Stimulated activated CD4-positive, alpha-beta T cell treated with anti-CD3 and anti-CD28 coated beads, Interleukin-15, amount 100 ng/mL, for 24 hours (primary cell): Measurements from ENCODE around the gene PCDHGA2.
"Not testable (repeated sequence)": the region's sequence is repeated elsewhere in the genome, so short reads cannot be mapped to it uniquely, and the experiment has no call there.

Experiments used
- DNase-seq: peaks from one replicate; pipeline ENCODE4 v3.0.0-alpha.2; 2020

Gene PCDHGA2

GRCh38 chr5:141338538-141339306 is at the start of gene PCDHGA2:
Gene PCDHGA2, plus strand, starts transcription at chr5:141338760.
- DNase-seq, result no peak

GRCh38 chr5:141298376-141298775 is 40.2 kb upstream of the PCDHGA2 start:
- DNase-seq, result no peak

- no peak for DNase-seq
Observed at GRCh38 chr5:141303756-141304155, 34.8 kb upstream of the PCDHGA2 start, which contains the start of gene SLC25A2. Gene SLC25A2, minus strand, starts transcription at chr5:141304049. Its CDS starts 184 bp downstream, at chr5:141303865.

- no peak for DNase-seq
Observed at GRCh38 chr5:141306630-141307029, 31.9 kb upstream of the PCDHGA2 start.

GRCh38 chr5:141313711-141314110 is 24.8 kb upstream of the PCDHGA2 start:
- no peak for DNase-seq

GRCh38 chr5:141316963-141317362 is 21.6 kb upstream of the PCDHGA2 start:
- DNase-seq, result not testable (repeated sequence)

- DNase-seq, result no peak
Observed at GRCh38 chr5:141319202-141319601, 19.4 kb upstream of the PCDHGA2 start.

- DNase-seq, result no peak
Observed at GRCh38 chr5:141319699-141320098, 18.9 kb upstream of the PCDHGA2 start.

- DNase-seq, result peak; percentile 92
Observed at GRCh38 chr5:141320225-141321169, 18.1 kb upstream of the PCDHGA2 start, which contains the start of gene TAF7. Gene TAF7, minus strand, starts transcription at chr5:141320784. Its CDS starts 740 bp downstream, at chr5:141320044.

- no peak for DNase-seq
Observed at GRCh38 chr5:141322261-141322660, 16.3 kb upstream of the PCDHGA2 start.

- DNase-seq, result peak; percentile 78
Observed at GRCh38 chr5:141326088-141326854, 12.3 kb upstream of the PCDHGA2 start.

GRCh38 chr5:141328231-141328630 is 10.3 kb upstream of the PCDHGA2 start:
- DNase-seq, result no peak

GRCh38 chr5:141330299-141331080 is 8.1 kb upstream of the PCDHGA2 start, which contains the start of gene PCDHGA1:
Gene PCDHGA1, plus strand, starts transcription at chr5:141330514.
- DNase-seq, result peak; percentile 25

GRCh38 chr5:141332571-141332970 is 6.0 kb upstream of the PCDHGA2 start:
- not testable (repeated sequence) for DNase-seq

GRCh38 chr5:141340781-141341354 is 2.3 kb downstream of the PCDHGA2 start:
- DNase-seq, result not testable (repeated sequence)

- DNase-seq, result no peak
Observed at GRCh38 chr5:141342773-141343172, 4.2 kb downstream of the PCDHGA2 start.

- no peak for DNase-seq
Observed at GRCh38 chr5:141343242-141343952, 4.8 kb downstream of the PCDHGA2 start, which contains the start of gene PCDHGA3. Gene PCDHGA3, plus strand, starts transcription at chr5:141343829. Its CDS starts 205 bp downstream, at chr5:141344034.

GRCh38 chr5:141343953-141344463 is 5.4 kb downstream of the PCDHGA2 start:
- DNase-seq, result no peak

- no peak for DNase-seq
Observed at GRCh38 chr5:141345327-141345726, 6.8 kb downstream of the PCDHGA2 start.

GRCh38 chr5:141346017-141346416 is 7.5 kb downstream of the PCDHGA2 start:
- not testable (repeated sequence) for DNase-seq
